ENCODE results near the gene NDUFAF5. TPM values are rescaled to one million over a fixed set of nuclear protein-coding genes. Genes with fewer than 3 reads are reported as not detected.
A peak's percentile ranks its signal among the peaks of the same experiment; 100 is the strongest.

The NDUFAF5 gene
- total RNA-seq, 1 donor from 2014 or later: 32.6 TPM

- peaks cover 5% of the 10 kb centered on the region for H3K4me1 Mint-ChIP-seq
- peaks cover 60% of the 10 kb centered on the region for H3K36me3 Mint-ChIP-seq (ENCODE audit: low read depth)
- no peak for DNase-seq (ENCODE audit: low read depth, low spot score)
- H3K27me3 Mint-ChIP-seq (ENCODE audit: low read depth): no peaks in the 10 kb centered on the region
- TF ChIP-seq CTCF (conservative IDR thresholded peaks at IDR 0.05): no peak
- no peak overlapping the region for H3K27ac Mint-ChIP-seq (ENCODE audit: unreplicated experiment)
- H3K4me3 Mint-ChIP-seq: no peak overlapping the region
- H3K9me3 Mint-ChIP-seq: peaks cover 21% of the 10 kb centered on the region
Measured at GRCh38 chr20:13741879-13742278, 42.9 kb upstream of the NDUFAF5 start.

- DNase-seq (ENCODE audit: low read depth, low spot score): no peak
- H3K27me3 Mint-ChIP-seq (ENCODE audit: low read depth): no peaks in the 10 kb centered on the region
- TF ChIP-seq CTCF (conservative IDR thresholded peaks at IDR 0.05): no peak
- peaks cover 49% of the 10 kb centered on the region for H3K36me3 Mint-ChIP-seq (ENCODE audit: low read depth)
- peaks cover 21% of the 10 kb centered on the region for H3K9me3 Mint-ChIP-seq
- H3K27ac Mint-ChIP-seq (ENCODE audit: unreplicated experiment): peak overlapping the region; percentile 13
- H3K4me1 Mint-ChIP-seq: peaks cover 5% of the 10 kb centered on the region
- H3K4me3 Mint-ChIP-seq: no peak overlapping the region
Measured at GRCh38 chr20:13744352-13744751, 40.5 kb upstream of the NDUFAF5 start.

GRCh38 chr20:13745784-13746183 is 39.0 kb upstream of the NDUFAF5 start:
- peaks cover 38% of the 10 kb centered on the region for H3K36me3 Mint-ChIP-seq (ENCODE audit: low read depth)

GRCh38 chr20:13749811-13750210 is 35.0 kb upstream of the NDUFAF5 start:
- no peak for TF ChIP-seq CTCF (conservative IDR thresholded peaks at IDR 0.05)
- Mint-ChIP-seq H3K9me3 (peaks cover 2% of the 10 kb centered on the region), H3K36me3 (ENCODE audit: low read depth) (peaks cover 13% of the 10 kb centered on the region), H3K27ac (ENCODE audit: unreplicated experiment) (no peak overlapping the region), H3K4me3 (no peak overlapping the region), H3K4me1 (peaks cover 2% of the 10 kb centered on the region), H3K27me3 (ENCODE audit: low read depth) (no peaks in the 10 kb centered on the region)
- no peak for DNase-seq (ENCODE audit: low read depth, low spot score)

More at GRCh38 chr20:13745784-13746183, 39.0 kb upstream of the NDUFAF5 start:
- no peak for DNase-seq (ENCODE audit: low read depth, low spot score)
- Mint-ChIP-seq H3K4me3 (no peak overlapping the region), H3K4me1 (peaks cover 5% of the 10 kb centered on the region), H3K27me3 (ENCODE audit: low read depth) (no peaks in the 10 kb centered on the region), H3K9me3 (peaks cover 17% of the 10 kb centered on the region), H3K27ac (ENCODE audit: unreplicated experiment) (no peak overlapping the region)
- no peak for TF ChIP-seq CTCF (conservative IDR thresholded peaks at IDR 0.05)

- no peaks in the 10 kb centered on the region for H3K9me3 Mint-ChIP-seq
- H3K4me1 Mint-ChIP-seq: no peaks in the 10 kb centered on the region
- H3K27me3 Mint-ChIP-seq (ENCODE audit: low read depth): no peaks in the 10 kb centered on the region
- TF ChIP-seq CTCF (conservative IDR thresholded peaks at IDR 0.05): no peak
- no peak for DNase-seq (ENCODE audit: low read depth, low spot score)
- H3K4me3 Mint-ChIP-seq: no peak overlapping the region
- H3K36me3 Mint-ChIP-seq (ENCODE audit: low read depth): peaks cover 12% of the 10 kb centered on the region
- no peak overlapping the region for H3K27ac Mint-ChIP-seq (ENCODE audit: unreplicated experiment)
Measured at GRCh38 chr20:13753436-13754036, 31.3 kb upstream of the NDUFAF5 start.

Data from neural crest cell (in vitro differentiated cells).